GM19467 (cell line): ENCODE data around the gene SLC28A3.

ENCODE experiments used
- ATAC-seq: cut with Tn5 transposase; IDR thresholded peaks from one replicate; pipeline ENCODE4 v1.9.1; 2021; ENCODE audit warnings: mild to moderate bottlenecking, moderate library complexity; ENCODE audit not compliant: unreplicated experiment

SLC28A3 gene

GRCh38 chr9:84339962-84340361 lies 596 bp downstream of the SLC28A3 start:
- ATAC-seq: no peak

DNA sequence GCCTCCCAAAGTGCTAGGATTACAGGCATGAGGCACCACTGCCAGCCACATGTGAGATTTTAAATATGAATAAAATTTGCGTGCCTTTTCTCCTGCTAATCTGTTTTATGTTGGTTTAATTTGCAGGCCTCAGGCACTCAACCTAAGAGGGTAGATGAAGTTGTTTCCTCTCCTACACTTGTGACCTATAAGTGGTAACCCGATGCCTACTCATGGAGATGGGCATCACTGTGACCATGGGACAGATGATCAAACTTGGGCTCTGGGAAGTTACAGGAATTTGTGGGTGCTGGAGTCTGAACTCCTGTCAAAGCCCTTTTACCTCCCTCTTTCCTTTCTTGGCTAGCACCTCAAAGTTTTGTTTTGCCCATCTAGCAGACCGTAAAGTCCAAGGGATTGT lies 1.1 kb downstream of the SLC28A3 start:
- no peak for ATAC-seq

DNA sequence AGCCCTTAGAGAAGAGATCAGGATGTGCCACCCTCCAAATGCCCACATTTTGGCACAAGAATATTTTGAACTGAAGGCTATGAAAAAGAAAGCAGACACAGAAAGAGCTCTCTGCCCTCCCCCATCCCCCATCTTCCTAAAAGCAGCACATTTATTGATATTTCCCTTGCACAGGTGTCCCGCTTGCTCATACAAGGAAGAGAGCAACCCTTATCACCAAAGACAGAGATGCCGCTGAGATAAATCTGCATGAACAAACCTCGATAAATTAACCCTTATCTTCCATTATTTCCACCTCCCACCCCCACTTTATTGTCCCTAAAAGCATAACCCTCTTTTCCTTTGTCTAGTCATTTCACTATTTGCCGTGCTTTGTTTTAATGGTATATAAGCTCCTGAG lies 1.8 kb downstream of the SLC28A3 start:
- no peak for ATAC-seq

DNA sequence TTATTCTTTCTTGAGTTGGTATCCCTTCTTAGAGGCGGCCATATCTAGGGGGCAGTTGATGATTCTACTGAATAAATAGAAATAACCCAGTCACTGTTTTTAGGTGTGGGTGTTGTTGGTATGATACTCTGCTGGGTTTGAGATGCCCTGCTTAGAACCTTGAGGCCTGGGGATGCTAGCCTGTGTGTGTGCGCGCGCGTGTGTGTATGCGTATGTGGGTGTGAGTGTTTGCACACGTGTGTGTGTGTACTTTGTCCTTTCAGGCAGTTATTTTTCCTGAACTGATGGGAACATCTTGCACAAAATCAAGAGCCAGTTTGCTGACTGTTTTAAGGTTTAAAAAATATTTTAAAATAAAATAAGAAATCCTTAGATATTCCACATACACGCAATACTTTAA lies 3.3 kb downstream of the SLC28A3 start:
- ATAC-seq: no peak

DNA sequence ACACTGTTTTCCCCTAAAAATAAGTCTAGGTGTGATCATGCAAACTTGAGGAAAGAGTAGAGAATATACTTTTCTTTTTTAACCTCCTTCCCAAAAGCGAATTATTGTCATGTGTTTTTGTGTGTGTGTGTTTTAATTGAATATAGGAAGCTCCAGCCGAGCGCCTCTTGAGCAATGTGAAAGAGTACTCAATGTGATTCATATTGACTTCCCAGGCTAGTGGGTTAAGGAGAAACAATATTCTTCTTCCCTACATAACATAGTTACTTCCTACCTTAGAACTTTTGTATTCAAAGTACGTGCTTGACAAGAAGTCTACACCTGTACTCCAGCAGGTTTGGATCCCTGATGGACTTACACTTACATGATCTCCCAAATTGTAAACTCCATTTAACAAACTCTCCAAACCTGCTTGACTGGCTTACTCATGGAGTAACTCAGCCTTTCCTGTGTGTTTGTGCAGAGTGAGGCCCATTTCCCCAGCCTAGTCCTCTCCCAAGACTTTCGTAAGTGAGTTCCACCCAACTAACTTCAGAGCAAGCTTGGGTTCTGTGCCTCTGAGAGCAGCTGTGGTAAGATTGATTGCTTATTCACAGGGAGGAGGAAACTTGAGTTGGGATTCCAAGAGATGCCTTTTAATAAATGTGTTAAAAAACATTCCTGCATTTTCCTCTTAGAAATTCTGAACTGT lies 9.3 kb downstream of the SLC28A3 start:
- no peak for ATAC-seq

GRCh38 chr9:84330246-84330645 lies 10.3 kb downstream of the SLC28A3 start:
- ATAC-seq: no peak

DNA sequence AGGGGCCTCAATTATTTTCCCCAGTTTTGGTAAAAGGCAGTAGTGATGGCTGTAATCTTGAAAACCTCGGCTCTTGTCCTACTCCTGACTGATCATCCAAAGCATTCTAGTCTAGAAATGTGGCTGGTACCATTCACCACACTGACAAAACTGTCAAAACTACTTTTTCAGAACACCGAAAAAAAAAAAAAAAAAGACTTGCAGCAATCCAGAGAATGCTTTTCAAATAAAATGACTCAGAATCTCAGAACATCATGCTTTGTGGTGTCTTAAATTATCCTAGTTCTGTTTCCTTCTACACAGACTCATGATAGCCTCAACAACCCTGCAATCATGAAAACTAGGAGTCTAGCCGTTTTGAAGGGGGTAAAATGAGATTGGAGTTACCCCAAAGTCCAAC lies 13.4 kb downstream of the SLC28A3 start:
- no peak for ATAC-seq

GRCh38 chr9:84325347-84325973 lies 15.1 kb downstream of the SLC28A3 start:
- ATAC-seq: no peak

DNA sequence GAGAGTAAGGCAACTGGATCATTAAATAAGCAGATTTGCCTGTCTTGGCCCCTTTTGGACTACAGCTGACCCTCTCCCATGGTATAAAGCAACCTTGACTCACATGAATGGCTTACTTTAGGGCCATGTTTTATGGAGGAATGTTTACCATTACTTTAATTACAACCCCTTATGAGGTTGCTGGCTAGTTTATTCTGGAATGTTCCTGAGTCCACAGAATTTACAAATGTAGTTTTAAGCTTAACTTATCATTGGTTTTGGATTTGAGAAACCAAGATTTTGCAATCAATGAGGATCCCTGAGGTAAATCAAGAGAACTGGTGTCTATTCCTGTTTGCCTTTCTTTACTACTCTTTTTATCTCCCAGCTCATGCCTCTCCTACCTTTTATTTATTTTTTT lies 15.7 kb downstream of the SLC28A3 start:
- no peak for ATAC-seq

GRCh38 chr9:84323858-84324257 lies 16.7 kb downstream of the SLC28A3 start:
- no peak for ATAC-seq

DNA sequence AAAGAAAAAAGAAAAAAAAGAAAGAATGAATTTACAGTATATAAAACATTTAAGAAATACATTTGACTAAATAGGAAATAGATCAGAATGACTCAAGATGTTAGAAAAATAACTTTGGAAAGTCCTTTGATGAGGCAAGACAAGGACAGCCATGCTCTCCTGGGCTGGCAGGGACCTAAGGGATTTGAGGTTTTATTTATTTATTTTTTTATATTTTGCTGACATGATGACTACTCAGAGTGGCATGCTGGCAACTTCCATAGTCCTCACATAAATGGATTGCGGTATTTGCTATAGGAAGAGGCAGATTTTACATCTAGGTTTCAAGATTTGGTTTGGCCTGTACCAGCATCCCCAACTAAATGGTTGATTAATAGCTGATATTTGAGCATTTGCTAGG lies 17.7 kb downstream of the SLC28A3 start:
- ATAC-seq: no peak

DNA sequence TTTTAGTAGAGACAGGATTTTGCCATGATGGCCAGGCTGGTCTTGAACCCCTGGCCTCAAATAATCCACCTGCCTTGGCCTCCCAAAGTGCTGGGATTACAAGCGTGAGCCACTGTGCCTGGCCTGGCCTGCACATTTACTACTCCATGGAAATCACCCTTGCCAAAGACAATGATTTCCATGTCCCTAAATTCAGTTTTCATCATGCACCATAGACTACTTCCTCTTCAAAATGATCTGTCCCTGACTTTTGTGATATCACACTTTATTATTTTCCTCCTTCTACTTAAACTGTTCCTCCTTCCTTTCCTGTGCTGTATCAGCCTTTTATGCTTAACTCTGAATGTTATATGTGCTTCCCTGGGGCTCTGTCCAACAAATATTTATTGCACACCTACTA lies 20.3 kb downstream of the SLC28A3 start:
- no peak for ATAC-seq

DNA sequence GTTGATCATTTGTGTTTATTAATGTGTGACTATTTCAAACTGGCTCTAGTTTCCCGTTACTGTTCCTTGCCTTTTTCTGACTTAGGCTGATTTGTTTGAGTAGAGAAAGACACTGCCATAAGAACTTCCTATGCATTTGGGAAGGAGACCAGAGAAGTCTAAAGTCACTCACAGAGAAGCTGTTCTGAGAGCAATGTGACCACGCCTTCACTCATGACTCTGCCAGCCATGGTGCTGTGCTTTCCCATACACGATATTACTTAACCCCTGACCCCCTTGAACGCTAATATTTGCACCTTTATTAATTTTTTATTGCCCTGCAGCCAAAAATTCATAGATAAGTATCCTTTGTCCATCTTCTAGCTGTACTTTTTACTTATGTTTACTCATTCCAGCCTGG lies 20.9 kb downstream of the SLC28A3 start:
- ATAC-seq: no peak

DNA sequence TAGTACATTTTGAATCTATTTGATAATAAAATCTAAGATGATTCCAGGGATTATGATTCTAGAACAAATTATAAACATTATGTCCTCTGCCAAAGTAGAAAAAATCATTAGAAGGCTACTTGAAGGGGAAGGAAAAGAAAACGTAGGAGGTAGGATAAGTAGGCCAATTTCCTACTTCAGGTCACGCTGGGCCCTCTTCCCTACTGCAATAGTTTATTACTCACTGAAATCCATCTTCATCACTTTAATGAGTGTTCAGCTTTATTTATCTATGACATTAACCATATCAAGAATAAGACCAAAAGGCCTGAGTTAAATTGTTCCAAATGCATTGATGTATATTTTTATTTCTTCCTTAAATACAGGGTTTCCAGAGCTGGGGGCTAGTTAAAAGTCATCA lies 21.6 kb downstream of the SLC28A3 start:
- no peak for ATAC-seq

GRCh38 chr9:84317563-84317962 lies 23.0 kb downstream of the SLC28A3 start:
- no peak for ATAC-seq

DNA sequence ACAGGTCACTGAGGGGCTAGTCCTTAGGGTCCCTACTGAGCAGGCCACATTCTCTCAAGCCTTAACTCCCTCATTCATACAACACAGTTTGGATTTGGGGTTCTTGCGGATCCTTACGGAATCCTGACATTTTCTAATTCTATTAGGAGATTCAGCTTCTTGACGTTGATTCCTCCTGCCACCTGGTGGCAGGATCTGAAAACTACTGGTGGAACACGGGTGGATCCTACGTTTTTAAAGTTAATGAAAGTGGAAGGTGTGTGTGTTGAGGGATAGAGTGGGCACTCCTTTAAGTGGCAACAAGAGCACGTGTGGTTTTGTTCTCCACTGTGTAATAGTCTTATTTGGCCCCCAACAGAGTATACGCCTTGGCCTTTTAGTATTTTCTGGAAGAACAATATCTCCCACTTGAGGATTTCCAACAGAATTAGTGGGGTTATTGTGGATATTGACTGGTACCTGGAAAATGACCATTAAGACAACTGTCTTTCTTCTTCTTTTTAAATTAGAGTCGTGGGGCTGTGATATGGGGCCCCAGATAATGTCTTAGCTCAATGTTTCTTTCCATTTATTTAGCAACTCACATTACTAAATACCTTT lies 25.2 kb downstream of the SLC28A3 start:
- ATAC-seq: no peak

DNA sequence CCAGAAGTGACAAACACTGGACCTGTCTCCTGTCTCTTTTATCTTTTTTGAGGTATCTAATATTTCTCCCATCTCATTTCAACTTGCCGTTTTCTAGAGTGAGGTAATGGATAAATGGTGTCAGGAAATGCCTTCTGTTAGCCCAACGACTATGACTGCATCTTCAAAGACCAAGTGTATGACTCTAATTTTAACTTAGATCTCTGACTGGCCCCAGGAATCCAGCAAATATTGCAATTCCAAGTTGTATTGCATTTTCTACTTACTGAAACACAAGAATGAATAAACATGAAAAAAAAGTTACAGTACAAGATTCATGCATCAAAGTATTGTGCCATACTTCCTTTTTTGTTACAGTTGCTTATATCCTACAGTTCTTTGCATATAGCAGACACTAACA lies 26.3 kb downstream of the SLC28A3 start:
- no peak for ATAC-seq

- ATAC-seq: no peak
Observed at GRCh38 chr9:84310883-84311282, 29.7 kb downstream of the SLC28A3 start.

DNA sequence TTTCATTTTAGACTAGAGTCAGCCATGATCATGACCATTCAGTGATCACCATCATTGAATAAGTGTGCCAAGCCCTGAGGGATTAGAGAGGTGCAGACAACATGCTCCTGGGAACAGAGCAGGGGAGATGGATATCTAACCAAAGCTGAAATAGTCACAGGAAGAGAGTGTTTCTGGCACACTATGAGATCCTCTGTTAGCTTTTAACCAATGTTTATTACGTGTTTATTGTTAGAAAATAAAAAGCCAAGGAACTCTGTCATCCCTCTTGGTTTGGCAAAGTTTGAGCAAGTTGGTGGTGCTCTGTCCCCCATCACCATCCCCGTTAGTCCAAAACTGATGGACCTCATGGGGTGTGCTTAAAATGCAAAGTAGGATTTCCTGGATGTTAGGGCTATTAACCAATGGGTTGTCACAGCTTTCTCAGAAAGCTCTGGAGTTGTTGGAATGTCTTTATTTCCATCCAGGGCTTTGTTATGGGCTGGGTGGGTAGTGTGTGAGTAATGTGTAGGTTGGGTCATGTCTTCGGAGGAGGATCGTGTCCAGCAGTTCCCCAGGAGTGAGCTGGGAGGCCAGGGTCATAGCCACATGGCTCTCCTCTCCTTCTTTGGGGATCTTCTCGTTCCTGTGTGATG lies 34.9 kb downstream of the SLC28A3 start:
- ATAC-seq: no peak

DNA sequence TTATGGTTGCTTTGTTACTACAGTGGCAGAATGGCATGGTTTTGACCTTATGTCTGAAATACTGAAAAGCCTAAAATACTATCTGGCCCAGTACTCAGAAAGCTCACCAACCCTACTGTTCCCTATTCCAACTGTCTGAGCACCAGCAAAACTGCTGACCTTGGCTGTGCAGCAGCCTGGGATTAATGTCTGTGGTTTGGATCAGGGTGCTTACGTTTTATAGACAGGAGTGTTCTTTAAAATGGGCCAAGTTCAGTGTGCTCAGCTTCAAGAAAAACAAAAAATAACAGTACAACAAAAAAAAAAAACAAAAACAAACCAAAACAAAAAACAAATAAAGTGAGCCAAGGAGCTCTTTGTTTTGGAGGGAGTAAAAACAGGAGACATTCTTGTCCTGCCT lies 36.4 kb downstream of the SLC28A3 start:
- ATAC-seq: no peak

DNA sequence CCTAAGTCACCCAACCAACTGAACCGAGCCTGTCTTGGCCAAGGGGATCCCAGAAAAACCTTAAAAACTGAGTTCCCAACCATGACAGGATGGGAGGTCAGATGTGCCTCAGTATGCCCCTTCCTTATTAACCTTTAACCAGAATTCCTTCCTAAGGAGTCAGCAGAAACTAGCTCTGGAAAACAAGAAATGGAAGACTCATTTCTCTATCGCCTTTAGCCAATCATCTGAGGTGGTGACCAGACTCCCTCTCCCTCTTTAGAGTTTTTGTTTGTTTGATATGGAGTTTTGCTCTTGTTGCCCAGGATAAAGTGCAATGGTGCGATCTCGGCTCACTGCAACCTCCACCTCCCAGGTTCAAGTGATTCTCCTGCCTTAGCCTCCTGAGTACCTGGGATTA lies 37.5 kb downstream of the SLC28A3 start:
- ATAC-seq: no peak

- no peak for ATAC-seq
Observed at GRCh38 chr9:84301851-84302250, 38.7 kb downstream of the SLC28A3 start.
